GM23338 (cell line): ENCODE measurements around the gene LAPTM4A. TPM values are rescaled to one million over a fixed set of nuclear protein-coding genes. Genes with fewer than 3 reads are reported as not detected.

Experiments
- ATAC-seq: fragments of 200-7000 bp; cut with Tn5 transposase; 3 replicates; pipeline ENCODE4 v1.9.1; 2020
- DNase-seq: peaks from one replicate; pipeline ENCODE4 v3.0.0-alpha.2; 2015; ENCODE audit warnings: low spot score
- H2AFZ ChIP-seq: fragments of 200-600 bp; sonication (generic); 2 replicates; pipeline ENCODE4 v1.8.0; 2016; ENCODE audit warnings: antibody characterized with exemption, mild to moderate bottlenecking, moderate library complexity
- H3F3A ChIP-seq: fragments of 200-600 bp; sonication (generic); replicated peaks from 2 replicates; pipeline ENCODE4 v1.8.0; 2017; ENCODE audit warnings: antibody characterized with exemption, mixed run types, low read depth
- H3K27ac ChIP-seq: fragments of 200-600 bp; sonication (generic); 2 replicates; pipeline ENCODE4 v1.6.1; 2016; ENCODE audit warnings: low read depth
- H3K27me3 ChIP-seq: fragments of 200-600 bp; sonication (generic); 2 replicates; pipeline ENCODE4 v1.8.0; 2016; ENCODE audit warnings: mild to moderate bottlenecking, mixed run types, moderate library complexity; ENCODE audit not compliant: insufficient read depth
- H3K36me3 ChIP-seq: fragments of 200-600 bp; sonication (generic); 2 replicates; pipeline ENCODE4 v1.8.0; 2016; ENCODE audit warnings: mild to moderate bottlenecking; ENCODE audit not compliant: insufficient read depth
- H3K4me1 ChIP-seq: fragments of 200-600 bp; sonication (generic); 2 replicates; pipeline ENCODE4 v1.8.0; 2016; ENCODE audit warnings: mild to moderate bottlenecking, moderate library complexity; ENCODE audit not compliant: insufficient read depth
- H3K4me2 ChIP-seq: fragments of 200-600 bp; sonication (generic); 2 replicates; pipeline ENCODE4 v1.7.1; 2017; ENCODE audit warnings: mixed run types
- H3K4me3 ChIP-seq: fragments of 200-600 bp; sonication (generic); 2 replicates; pipeline ENCODE4 v1.6.1; 2016; ENCODE audit warnings: mixed run types
- H3K79me2 ChIP-seq: fragments of 200-600 bp; sonication (generic); replicated peaks from 2 replicates; pipeline ENCODE4 v1.8.0; 2017; ENCODE audit warnings: mild to moderate bottlenecking; ENCODE audit not compliant: insufficient read depth
- H3K9me2 ChIP-seq: fragments of 200-600 bp; sonication (generic); 2 replicates; pipeline ENCODE4 v1.8.0; 2017; ENCODE audit not compliant: insufficient read depth
- H4K20me1 ChIP-seq: fragments of 200-600 bp; sonication (generic); replicated peaks from 2 replicates; pipeline ENCODE4 v1.8.0; 2017; ENCODE audit warnings: mild to moderate bottlenecking; ENCODE audit not compliant: insufficient read depth
- H3K27ac Mint-ChIP-seq: 2 replicates; pipeline ENCODE4 v1.8.0; 2020; ENCODE audit warnings: inconsistent platforms, mild to moderate bottlenecking, moderate library complexity, mixed read lengths
- H3K27me3 Mint-ChIP-seq: 3 replicates; pipeline ENCODE4 v1.8.0; 2022; ENCODE audit warnings: low read depth, mild to moderate bottlenecking, moderate library complexity, mixed read lengths, inconsistent platforms; ENCODE audit not compliant: insufficient read depth, poor library complexity
- H3K36me3 Mint-ChIP-seq: 3 replicates; pipeline ENCODE4 v1.8.0; 2021; ENCODE audit warnings: low read depth, mild to moderate bottlenecking, inconsistent platforms, moderate library complexity, mixed read lengths
- H3K4me1 Mint-ChIP-seq: 3 replicates; pipeline ENCODE4 v1.8.0; 2020; ENCODE audit warnings: mild to moderate bottlenecking, inconsistent platforms, mixed read lengths
- H3K4me3 Mint-ChIP-seq: 3 replicates; pipeline ENCODE4 v1.8.0; 2021; ENCODE audit warnings: moderate library complexity, mild to moderate bottlenecking, inconsistent platforms, mixed read lengths
- H3K9me3 Mint-ChIP-seq: 3 replicates; pipeline ENCODE4 v1.8.0; 2020; ENCODE audit warnings: moderate library complexity, mild to moderate bottlenecking, inconsistent platforms, mixed read lengths
- CREB1 ChIP-seq: fragments of 250-450 bp; sonication (Bioruptor Pico); IDR thresholded peaks from 2 replicates; pipeline ENCODE4 v1.5.0; 2020; ENCODE audit warnings: low read depth, mild to moderate bottlenecking, moderate library complexity
- CTCF ChIP-seq, 2 experiments: fragments of 200-600 bp in 1 of 2; sonication (generic) in 1 of 2; conservative IDR thresholded peaks; 2 replicates each; pipeline versions ENCODE4 v1.5.1 to v1.6.1; 2016 to 2017; ENCODE audit warnings: antibody characterized with exemption in 2 of 2, low read depth in 2 of 2, mild to moderate bottlenecking in 2 of 2, moderate library complexity in 1 of 2
- ETS1 ChIP-seq: IDR thresholded peaks from 2 replicates; pipeline ENCODE4 v1.6.1; 2016; ENCODE audit warnings: antibody characterized with exemption
- EZH2 ChIP-seq: fragments of 200-600 bp; sonication (generic); IDR thresholded peaks from one replicate; pipeline ENCODE4 v1.8.0; 2017; ENCODE audit warnings: antibody characterized with exemption, mild to moderate bottlenecking, low read depth; ENCODE audit not compliant: unreplicated experiment
- EZH2phosphoT487 ChIP-seq: fragments of 200-600 bp; sonication (generic); IDR thresholded peaks from one replicate; pipeline ENCODE4 v1.8.1; 2018; ENCODE audit warnings: antibody characterized with exemption; ENCODE audit not compliant: unreplicated experiment
- JUNB ChIP-seq: IDR thresholded peaks from one replicate; pipeline ENCODE4 v1.6.1; 2016; ENCODE audit warnings: antibody characterized with exemption; ENCODE audit not compliant: unreplicated experiment
- NANOG ChIP-seq: IDR thresholded peaks from 2 replicates; pipeline ENCODE4 v1.6.1; 2016; ENCODE audit warnings: antibody characterized with exemption, borderline replicate concordance
- POLR2AphosphoS5 ChIP-seq: IDR thresholded peaks from 2 replicates; pipeline ENCODE4 v1.6.1; 2016; ENCODE audit warnings: antibody characterized with exemption, low read depth
- STAT1 ChIP-seq: IDR thresholded peaks from one replicate; pipeline ENCODE4 v1.6.1; 2016; ENCODE audit warnings: antibody characterized with exemption; ENCODE audit not compliant: unreplicated experiment
- ZNF114 ChIP-seq: fragments of 250-450 bp; sonication (Bioruptor Pico); IDR thresholded peaks from 2 replicates; pipeline ENCODE4 v1.5.0; 2020; ENCODE audit warnings: mild to moderate bottlenecking, moderate library complexity
- ZNF331 ChIP-seq: fragments of 250-450 bp; sonication (Bioruptor Pico); IDR thresholded peaks from 2 replicates; pipeline ENCODE4 v1.5.0; 2020; ENCODE audit warnings: low read depth, mild to moderate bottlenecking, moderate library complexity
- polyA plus RNA-seq: library from polyadenylated mRNA; unstranded; fragments of >200 nt; fragmentation: Nextera tagmentation; extraction: Ambion mirVana; gene quantifications from 2 replicates; pipeline ENCODE4 v1.2.1, GENCODE V29; 2016
- total RNA-seq: library from RNA; depleted of rRNA; stranded (reverse); fragments of >200 nt; shearing (Covaris generic); gene quantifications from 2 replicates; pipeline ENCODE4 v1.2.3, GENCODE V29; 2014
- TF ChIP-seq, protein P1 (sequence below): fragments of 250-450 bp; sonication (Bioruptor Pico); IDR thresholded peaks from 2 replicates; pipeline ENCODE4 v1.5.0; 2020; ENCODE audit warnings: mild to moderate bottlenecking, moderate library complexity

The LAPTM4A gene
- total and polyA plus RNA-seq, 2 experiments from 2014 or later: 123 to 214 TPM

GRCh38 chr2:20071397-20072383, 20.3 kb upstream of the LAPTM4A start (continued):
- no peak for TF ChIP-seq ETS1

DNA sequence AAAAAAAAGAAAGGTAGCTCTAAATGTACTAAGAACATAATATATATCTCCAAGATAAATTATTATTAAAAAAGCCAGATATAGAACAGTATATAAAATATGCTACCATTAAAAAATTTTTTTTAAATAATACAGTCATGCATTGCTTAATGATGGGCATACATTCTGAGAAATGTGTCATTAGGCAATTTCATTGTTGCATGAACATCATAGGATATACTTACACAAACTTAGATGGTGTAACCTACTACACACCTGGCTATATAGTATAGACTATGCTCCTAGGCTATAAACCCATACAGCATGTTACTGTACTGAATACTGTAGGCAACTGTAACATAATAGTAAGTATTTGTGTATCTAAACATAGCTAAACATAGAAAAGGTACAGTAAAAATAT, 18.3 kb upstream of the LAPTM4A start:
- ATAC-seq (no peak), DNase-seq (no peak)
- Mint-ChIP-seq H3K27me3 (peaks cover 1% of the 10 kb centered on the region), H3K36me3 (no peaks in the 10 kb centered on the region), H3K4me1 (peaks cover 15% of the 10 kb centered on the region), H3K4me3 (no peak overlapping the region), H3K9me3 (0 out of 3 replicates have a peak, but pooled peaks cover 2% of the 10 kb centered on the region), H3K27ac (no peak overlapping the region; the same call in 1 of the 2 replicates)
- Histone ChIP-seq H3K9me2 (no peaks in the 10 kb centered on the region; the same call in none of the 2 replicates), H3K4me1 (peaks cover 4% of the 10 kb centered on the region), H3K27ac (no peak overlapping the region), H4K20me1 (no peaks in the 10 kb centered on the region), H3F3A (no peaks in the 10 kb centered on the region), H3K79me2 (no peaks in the 10 kb centered on the region), H3K4me3 (no peak overlapping the region), H3K36me3 (no peaks in the 10 kb centered on the region), H3K27me3 (no peaks in the 10 kb centered on the region), H3K4me2 (no peak overlapping the region), H2AFZ (no peak overlapping the region)
- TF ChIP-seq STAT1 (no peak), ETS1 (no peak), EZH2 (no peak), CREB1 (CRISPR knock-in tag) (no peak), CTCF (conservative IDR thresholded peaks at IDR 0.05; ENCODE audit: low read depth in 2 of 2) (no peak), ZNF331 (CRISPR knock-in tag) (no peak), ZNF114 (CRISPR knock-in tag) (no peak), JUNB (no peak), POLR2AphosphoS5 (no peak), EZH2phosphoT487 (no peak), NANOG (no peak)
- TF ChIP-seq, protein P1, sequence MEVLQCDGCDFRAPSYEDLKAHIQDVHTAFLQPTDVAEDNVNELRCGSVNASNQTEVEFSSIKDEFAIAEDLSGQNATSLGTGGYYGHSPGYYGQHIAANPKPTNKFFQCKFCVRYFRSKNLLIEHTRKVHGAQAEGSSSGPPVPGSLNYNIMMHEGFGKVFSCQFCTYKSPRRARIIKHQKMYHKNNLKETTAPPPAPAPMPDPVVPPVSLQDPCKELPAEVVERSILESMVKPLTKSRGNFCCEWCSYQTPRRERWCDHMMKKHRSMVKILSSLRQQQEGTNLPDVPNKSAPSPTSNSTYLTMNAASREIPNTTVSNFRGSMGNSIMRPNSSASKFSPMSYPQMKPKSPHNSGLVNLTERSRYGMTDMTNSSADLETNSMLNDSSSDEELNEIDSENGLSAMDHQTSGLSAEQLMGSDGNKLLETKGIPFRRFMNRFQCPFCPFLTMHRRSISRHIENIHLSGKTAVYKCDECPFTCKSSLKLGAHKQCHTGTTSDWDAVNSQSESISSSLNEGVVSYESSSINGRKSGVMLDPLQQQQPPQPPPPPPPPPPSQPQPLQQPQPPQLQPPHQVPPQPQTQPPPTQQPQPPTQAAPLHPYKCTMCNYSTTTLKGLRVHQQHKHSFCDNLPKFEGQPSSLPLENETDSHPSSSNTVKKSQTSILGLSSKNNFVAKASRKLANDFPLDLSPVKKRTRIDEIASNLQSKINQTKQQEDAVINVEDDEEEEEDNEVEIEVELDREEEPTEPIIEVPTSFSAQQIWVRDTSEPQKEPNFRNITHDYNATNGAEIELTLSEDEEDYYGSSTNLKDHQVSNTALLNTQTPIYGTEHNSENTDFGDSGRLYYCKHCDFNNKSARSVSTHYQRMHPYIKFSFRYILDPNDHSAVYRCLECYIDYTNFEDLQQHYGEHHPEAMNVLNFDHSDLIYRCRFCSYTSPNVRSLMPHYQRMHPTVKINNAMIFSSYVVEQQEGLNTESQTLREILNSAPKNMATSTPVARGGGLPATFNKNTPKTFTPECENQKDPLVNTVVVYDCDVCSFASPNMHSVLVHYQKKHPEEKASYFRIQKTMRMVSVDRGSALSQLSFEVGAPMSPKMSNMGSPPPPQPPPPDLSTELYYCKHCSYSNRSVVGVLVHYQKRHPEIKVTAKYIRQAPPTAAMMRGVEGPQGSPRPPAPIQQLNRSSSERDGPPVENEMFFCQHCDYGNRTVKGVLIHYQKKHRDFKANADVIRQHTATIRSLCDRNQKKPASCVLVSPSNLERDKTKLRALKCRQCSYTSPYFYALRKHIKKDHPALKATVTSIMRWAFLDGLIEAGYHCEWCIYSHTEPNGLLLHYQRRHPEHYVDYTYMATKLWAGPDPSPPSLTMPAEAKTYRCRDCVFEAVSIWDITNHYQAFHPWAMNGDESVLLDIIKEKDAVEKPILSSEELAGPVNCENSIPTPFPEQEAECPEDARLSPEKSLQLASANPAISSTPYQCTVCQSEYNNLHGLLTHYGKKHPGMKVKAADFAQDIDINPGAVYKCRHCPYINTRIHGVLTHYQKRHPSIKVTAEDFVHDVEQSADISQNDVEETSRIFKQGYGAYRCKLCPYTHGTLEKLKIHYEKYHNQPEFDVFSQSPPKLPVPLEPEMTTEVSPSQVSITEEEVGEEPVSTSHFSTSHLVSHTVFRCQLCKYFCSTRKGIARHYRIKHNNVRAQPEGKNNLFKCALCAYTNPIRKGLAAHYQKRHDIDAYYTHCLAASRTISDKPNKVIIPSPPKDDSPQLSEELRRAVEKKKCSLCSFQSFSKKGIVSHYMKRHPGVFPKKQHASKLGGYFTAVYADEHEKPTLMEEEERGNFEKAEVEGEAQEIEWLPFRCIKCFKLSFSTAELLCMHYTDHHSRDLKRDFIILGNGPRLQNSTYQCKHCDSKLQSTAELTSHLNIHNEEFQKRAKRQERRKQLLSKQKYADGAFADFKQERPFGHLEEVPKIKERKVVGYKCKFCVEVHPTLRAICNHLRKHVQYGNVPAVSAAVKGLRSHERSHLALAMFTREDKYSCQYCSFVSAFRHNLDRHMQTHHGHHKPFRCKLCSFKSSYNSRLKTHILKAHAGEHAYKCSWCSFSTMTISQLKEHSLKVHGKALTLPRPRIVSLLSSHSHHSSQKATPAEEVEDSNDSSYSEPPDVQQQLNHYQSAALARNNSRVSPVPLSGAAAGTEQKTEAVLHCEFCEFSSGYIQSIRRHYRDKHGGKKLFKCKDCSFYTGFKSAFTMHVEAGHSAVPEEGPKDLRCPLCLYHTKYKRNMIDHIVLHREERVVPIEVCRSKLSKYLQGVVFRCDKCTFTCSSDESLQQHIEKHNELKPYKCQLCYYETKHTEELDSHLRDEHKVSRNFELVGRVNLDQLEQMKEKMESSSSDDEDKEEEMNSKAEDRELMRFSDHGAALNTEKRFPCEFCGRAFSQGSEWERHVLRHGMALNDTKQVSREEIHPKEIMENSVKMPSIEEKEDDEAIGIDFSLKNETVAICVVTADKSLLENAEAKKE (CRISPR knock-in tag): no peak
